ENCODE data around the gene XYLT1.

GRCh38 chr16:17266608-17267313 lies 204.0 kb downstream of the XYLT1 start:
- no peak for TF ChIP-seq CTCF (IDR thresholded peaks at IDR 0.05)
- TF ChIP-seq, protein P1, sequence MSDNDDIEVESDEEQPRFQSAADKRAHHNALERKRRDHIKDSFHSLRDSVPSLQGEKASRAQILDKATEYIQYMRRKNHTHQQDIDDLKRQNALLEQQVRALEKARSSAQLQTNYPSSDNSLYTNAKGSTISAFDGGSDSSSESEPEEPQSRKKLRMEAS (CRISPR knock-in tag; IDR thresholded peaks at IDR 0.05), result no peak
- no peak for TF ChIP-seq CREB1 (CRISPR knock-in tag; IDR thresholded peaks at IDR 0.05)
- TF ChIP-seq PREB (CRISPR knock-in tag; IDR thresholded peaks at IDR 0.05; ENCODE audit: borderline replicate concordance), result no peak
- no peak for TF ChIP-seq JAZF1 (CRISPR knock-in tag; IDR thresholded peaks at IDR 0.05)
- no peak for TF ChIP-seq NR1H2 (CRISPR knock-in tag; IDR thresholded peaks at IDR 0.05)
- TF ChIP-seq ZNF512 (CRISPR knock-in tag; IDR thresholded peaks at IDR 0.05; ENCODE audit: borderline replicate concordance), result no peak
- TF ChIP-seq JUN (CRISPR knock-in tag; IDR thresholded peaks at IDR 0.05), result no peak
- no peak for TF ChIP-seq NR3C1 (CRISPR knock-in tag; conservative IDR thresholded peaks at IDR 0.05; ENCODE audit: low read depth)
- TF ChIP-seq E2F1 (CRISPR knock-in tag; IDR thresholded peaks at IDR 0.05), result no peak
